Fibroblast of lung (primary cell): Measurements from ENCODE around the gene RFX1.

ENCODE experiments used
- EZH2 ChIP-seq: IDR thresholded peaks from 2 replicates; pipeline ENCODE4 v1.5.1; 2012; ENCODE audit warnings: low read length, control low read depth, mild to moderate bottlenecking; ENCODE audit errors: missing control alignments
- TF ChIP-seq, protein P1 (sequence below), 2 donors: IDR thresholded peaks in 1 of 2; conservative IDR thresholded peaks in 1 of 2; 1 replicate in 1 of 2; 2 replicates in 1 of 2; pipeline ENCODE4 v1.5.1; 2011 to 2012; ENCODE audit warnings: low read length in 2 of 2, control low read depth in 1 of 2, inconsistent platforms in 1 of 2, low read depth in 1 of 2, mild to moderate bottlenecking in 1 of 2

DNA sequence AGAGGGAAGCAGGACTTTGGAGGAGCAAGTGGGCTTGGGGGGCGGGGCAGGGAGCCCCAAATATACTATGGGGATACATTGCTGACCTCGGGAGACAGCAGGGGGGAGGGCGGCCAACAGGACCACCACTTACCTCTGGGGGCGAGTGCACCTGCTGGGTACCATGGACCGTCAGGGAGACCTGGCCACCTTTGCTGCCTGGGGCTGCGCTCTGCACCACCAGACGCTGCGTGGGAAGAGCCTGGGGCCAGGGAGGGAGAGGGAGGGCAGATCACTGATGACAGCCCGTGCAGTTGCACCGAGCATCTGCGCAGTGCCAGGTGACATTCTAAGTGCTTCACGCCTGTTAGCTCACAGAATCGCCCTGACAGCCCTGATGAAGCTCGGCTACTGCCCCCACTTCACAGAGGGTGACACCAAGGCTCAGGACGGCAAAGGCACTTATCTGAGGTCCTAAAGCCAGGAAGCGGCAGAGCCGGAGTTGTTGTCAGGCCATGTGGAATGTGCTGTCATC lies 24.1 kb downstream of the RFX1 start:
- TF ChIP-seq, protein P1, sequence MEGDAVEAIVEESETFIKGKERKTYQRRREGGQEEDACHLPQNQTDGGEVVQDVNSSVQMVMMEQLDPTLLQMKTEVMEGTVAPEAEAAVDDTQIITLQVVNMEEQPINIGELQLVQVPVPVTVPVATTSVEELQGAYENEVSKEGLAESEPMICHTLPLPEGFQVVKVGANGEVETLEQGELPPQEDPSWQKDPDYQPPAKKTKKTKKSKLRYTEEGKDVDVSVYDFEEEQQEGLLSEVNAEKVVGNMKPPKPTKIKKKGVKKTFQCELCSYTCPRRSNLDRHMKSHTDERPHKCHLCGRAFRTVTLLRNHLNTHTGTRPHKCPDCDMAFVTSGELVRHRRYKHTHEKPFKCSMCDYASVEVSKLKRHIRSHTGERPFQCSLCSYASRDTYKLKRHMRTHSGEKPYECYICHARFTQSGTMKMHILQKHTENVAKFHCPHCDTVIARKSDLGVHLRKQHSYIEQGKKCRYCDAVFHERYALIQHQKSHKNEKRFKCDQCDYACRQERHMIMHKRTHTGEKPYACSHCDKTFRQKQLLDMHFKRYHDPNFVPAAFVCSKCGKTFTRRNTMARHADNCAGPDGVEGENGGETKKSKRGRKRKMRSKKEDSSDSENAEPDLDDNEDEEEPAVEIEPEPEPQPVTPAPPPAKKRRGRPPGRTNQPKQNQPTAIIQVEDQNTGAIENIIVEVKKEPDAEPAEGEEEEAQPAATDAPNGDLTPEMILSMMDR (conservative IDR thresholded peaks at IDR 0.05 in 1 of 2, IDR thresholded peaks at IDR 0.05 in 1 of 2; ENCODE audit: low read depth in 1 of 2, low read length in 2 of 2): no peak
- no peak for TF ChIP-seq EZH2
